Nephron progenitor cell (in vitro differentiated cells): ENCODE results near the gene SPAG16.

Experiments used
- DNase-seq: peaks from one replicate; pipeline ENCODE4 v3.0.0; 2021
- H3K27ac Mint-ChIP-seq: 2 replicates; pipeline ENCODE4 v1.8.0; 2021; ENCODE audit warnings: mild to moderate bottlenecking, moderate library complexity, mixed read lengths
- H3K27me3 Mint-ChIP-seq: 2 replicates; pipeline ENCODE4 v1.8.0; 2021; ENCODE audit warnings: mild to moderate bottlenecking, low read depth, mixed read lengths; ENCODE audit not compliant: poor library complexity
- H3K36me3 Mint-ChIP-seq: 2 replicates; pipeline ENCODE4 v1.8.0; 2021; ENCODE audit warnings: low read depth, mixed read lengths
- H3K4me1 Mint-ChIP-seq: 2 replicates; pipeline ENCODE4 v1.8.0; 2021; ENCODE audit warnings: mixed read lengths
- H3K4me3 Mint-ChIP-seq: 2 replicates; pipeline ENCODE4 v1.8.0; 2021; ENCODE audit warnings: mild to moderate bottlenecking, moderate library complexity, mixed read lengths
- H3K9me3 Mint-ChIP-seq: 2 replicates; pipeline ENCODE4 v1.8.0; 2021; ENCODE audit warnings: mild to moderate bottlenecking, moderate library complexity, mixed read lengths
- CTCF ChIP-seq: fragments of 200-600 bp; sonication (generic); IDR thresholded peaks from 2 replicates; pipeline ENCODE4 v1.5.0; 2021; ENCODE audit warnings: antibody characterized with exemption

SPAG16 gene

DNA sequence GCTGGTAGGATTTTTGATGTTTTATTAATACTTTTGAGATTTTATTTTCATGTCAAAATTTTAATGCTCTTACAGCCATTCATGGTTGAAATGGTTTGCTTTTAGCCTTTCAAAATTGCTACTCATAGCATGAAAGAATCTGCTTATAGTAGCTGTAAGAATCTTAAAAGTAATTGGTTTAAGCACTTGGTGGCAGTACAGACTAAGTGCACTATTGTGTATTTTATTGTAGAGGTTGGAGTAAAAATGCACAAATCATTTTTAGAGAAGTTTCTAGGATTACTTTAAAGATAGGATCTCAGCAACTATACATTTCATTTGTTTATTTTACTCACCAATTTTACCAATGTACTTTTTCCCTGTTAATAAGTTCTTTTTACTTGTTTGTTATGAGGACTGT, 205.8 kb downstream of the SPAG16 start:
- DNase-seq: no peak
- H3K27ac Mint-ChIP-seq: no peak overlapping the region
- H3K36me3 Mint-ChIP-seq: no peaks in the 10 kb centered on the region
- TF ChIP-seq CTCF: no peak
- H3K4me1 Mint-ChIP-seq: no peaks in the 10 kb centered on the region
- no peak overlapping the region for H3K4me3 Mint-ChIP-seq
- no peaks in the 10 kb centered on the region for H3K9me3 Mint-ChIP-seq
- H3K27me3 Mint-ChIP-seq: no peaks in the 10 kb centered on the region

DNA sequence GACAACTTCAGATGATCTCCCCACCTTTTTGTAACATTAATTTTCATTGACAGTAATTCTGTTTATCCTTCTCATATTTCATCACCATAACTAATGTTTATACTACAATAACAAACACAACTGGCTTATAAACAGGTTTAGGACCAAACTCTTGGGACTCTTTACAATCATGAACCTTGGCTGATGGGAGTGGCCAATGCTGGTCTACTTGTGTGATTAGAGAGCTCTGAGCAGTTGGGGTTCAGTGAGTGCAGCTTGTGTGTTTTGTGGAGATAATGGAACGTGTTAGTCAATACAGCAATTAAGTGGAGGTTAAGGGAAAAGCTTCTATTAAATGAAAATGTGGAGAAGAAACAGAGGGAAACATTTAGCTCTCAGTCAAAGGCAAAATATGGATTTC, 207.1 kb downstream of the SPAG16 start:
- no peaks in the 10 kb centered on the region for H3K4me1 Mint-ChIP-seq
- H3K36me3 Mint-ChIP-seq: no peaks in the 10 kb centered on the region
- no peak for DNase-seq
- no peaks in the 10 kb centered on the region for H3K27me3 Mint-ChIP-seq
- no peak for TF ChIP-seq CTCF
- no peak overlapping the region for H3K4me3 Mint-ChIP-seq
- H3K27ac Mint-ChIP-seq: no peak overlapping the region
- H3K9me3 Mint-ChIP-seq: no peaks in the 10 kb centered on the region

- no peak overlapping the region for H3K27ac Mint-ChIP-seq
- no peak for DNase-seq
- H3K9me3 Mint-ChIP-seq: no peaks in the 10 kb centered on the region
- TF ChIP-seq CTCF: no peak
- no peaks in the 10 kb centered on the region for H3K27me3 Mint-ChIP-seq
- no peak overlapping the region for H3K4me3 Mint-ChIP-seq
- no peaks in the 10 kb centered on the region for H3K4me1 Mint-ChIP-seq
- no peaks in the 10 kb centered on the region for H3K36me3 Mint-ChIP-seq
Observed at GRCh38 chr2:213496226-213496625, 212.0 kb downstream of the SPAG16 start.

- TF ChIP-seq CTCF: no peak
- Mint-ChIP-seq H3K27me3 (no peaks in the 10 kb centered on the region), H3K27ac (no peak overlapping the region), H3K4me1 (no peaks in the 10 kb centered on the region), H3K9me3 (no peaks in the 10 kb centered on the region), H3K4me3 (no peak overlapping the region), H3K36me3 (no peaks in the 10 kb centered on the region)
- no peak for DNase-seq
Observed at GRCh38 chr2:213500881-213501280, 216.6 kb downstream of the SPAG16 start.

GRCh38 chr2:213524164-213524563, 239.9 kb downstream of the SPAG16 start:
- H3K9me3 Mint-ChIP-seq: peaks cover 29% of the 10 kb centered on the region
- H3K4me3 Mint-ChIP-seq: no peak overlapping the region
- no peaks in the 10 kb centered on the region for H3K36me3 Mint-ChIP-seq
- no peak for DNase-seq
- H3K27ac Mint-ChIP-seq: no peak overlapping the region
- no peaks in the 10 kb centered on the region for H3K4me1 Mint-ChIP-seq
- TF ChIP-seq CTCF: no peak
- H3K27me3 Mint-ChIP-seq: no peaks in the 10 kb centered on the region

DNA sequence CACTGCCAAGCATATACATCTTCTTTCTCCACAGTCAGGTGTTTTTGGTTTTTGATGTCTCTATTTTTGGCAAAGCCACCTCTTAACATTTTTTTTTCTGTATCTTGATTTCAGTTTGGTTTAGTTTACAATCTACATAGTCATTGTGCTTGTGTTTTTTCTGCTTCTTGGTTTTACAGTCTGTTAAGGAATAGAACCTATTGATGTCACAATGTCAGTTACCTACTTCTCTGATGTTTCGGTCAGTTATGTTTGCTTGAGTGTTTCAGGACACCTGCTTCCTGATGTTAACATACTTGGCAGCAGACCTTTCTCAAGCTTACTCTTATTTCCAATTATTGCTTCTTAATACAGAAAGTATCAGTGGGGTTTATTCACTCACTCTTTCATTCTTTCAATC, 253.3 kb downstream of the SPAG16 start:
- Mint-ChIP-seq H3K4me1 (no peaks in the 10 kb centered on the region), H3K36me3 (no peaks in the 10 kb centered on the region), H3K27me3 (no peaks in the 10 kb centered on the region), H3K4me3 (no peak overlapping the region), H3K9me3 (no peaks in the 10 kb centered on the region), H3K27ac (no peak overlapping the region)
- no peak for TF ChIP-seq CTCF
- DNase-seq: no peak
